ENCODE data around the gene KIAA1191.

DNA sequence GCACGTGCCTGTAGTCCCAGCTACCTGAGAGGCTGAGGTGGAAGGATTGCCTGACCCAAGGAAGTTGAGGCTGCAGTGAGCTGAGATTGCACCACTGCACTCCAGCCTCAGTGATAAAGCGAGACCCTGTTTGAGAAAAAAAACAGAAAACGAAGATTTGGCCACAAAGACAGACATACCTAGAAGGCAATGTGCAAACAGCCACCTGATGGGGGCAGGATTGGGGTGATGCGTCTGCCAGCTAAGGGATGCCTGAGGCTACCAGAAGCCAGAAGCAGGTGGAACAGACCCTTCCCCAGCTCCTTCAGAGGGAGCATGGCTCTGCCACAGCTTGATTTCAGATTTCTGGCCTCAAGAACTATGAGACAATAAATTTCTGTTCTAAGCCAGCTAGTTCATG, 29.9 kb upstream of the KIAA1191 start:
- TF ChIP-seq, protein P1, sequence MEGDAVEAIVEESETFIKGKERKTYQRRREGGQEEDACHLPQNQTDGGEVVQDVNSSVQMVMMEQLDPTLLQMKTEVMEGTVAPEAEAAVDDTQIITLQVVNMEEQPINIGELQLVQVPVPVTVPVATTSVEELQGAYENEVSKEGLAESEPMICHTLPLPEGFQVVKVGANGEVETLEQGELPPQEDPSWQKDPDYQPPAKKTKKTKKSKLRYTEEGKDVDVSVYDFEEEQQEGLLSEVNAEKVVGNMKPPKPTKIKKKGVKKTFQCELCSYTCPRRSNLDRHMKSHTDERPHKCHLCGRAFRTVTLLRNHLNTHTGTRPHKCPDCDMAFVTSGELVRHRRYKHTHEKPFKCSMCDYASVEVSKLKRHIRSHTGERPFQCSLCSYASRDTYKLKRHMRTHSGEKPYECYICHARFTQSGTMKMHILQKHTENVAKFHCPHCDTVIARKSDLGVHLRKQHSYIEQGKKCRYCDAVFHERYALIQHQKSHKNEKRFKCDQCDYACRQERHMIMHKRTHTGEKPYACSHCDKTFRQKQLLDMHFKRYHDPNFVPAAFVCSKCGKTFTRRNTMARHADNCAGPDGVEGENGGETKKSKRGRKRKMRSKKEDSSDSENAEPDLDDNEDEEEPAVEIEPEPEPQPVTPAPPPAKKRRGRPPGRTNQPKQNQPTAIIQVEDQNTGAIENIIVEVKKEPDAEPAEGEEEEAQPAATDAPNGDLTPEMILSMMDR (IDR thresholded peaks at IDR 0.05; ENCODE audit: insufficient read depth, low read depth, low read length): no peak
- TF ChIP-seq EZH2 (IDR thresholded peaks at IDR 0.05; ENCODE audit: insufficient read depth, low read length): no peak
